Measurements from ENCODE around the gene SPRN.

- TF ChIP-seq SUZ12 (IDR thresholded peaks at IDR 0.05; ENCODE audit: extremely low read depth, insufficient read depth, insufficient read length): no peak
- TF ChIP-seq YY1 (IDR thresholded peaks at IDR 0.05; ENCODE audit: insufficient read depth, insufficient read length): no peak
Measured at GRCh38 chr10:133420028-133420427, 4.4 kb downstream of the SPRN start.

All from NT2/D1 (cell line).